Smooth muscle cell (in vitro differentiated cells): ENCODE results near the gene OSBPL3. TPM values are rescaled to one million over a fixed set of nuclear protein-coding genes. Genes with fewer than 3 reads are reported as not detected.

Experiments
- DNase-seq: peaks from one replicate; lab custom pipeline; 2025; ENCODE audit not compliant: unreplicated experiment; lab: John Stamatoyannopoulos, UW
- H2AFZ ChIP-seq: fragments of 200-600 bp; sonication (generic); 2 replicates; pipeline ENCODE4 v1.6.0; 2016; ENCODE audit warnings: antibody characterized with exemption, low read depth, mild to moderate bottlenecking
- H3F3A ChIP-seq: fragments of 200-600 bp; sonication (generic); 2 replicates; pipeline ENCODE4 v1.6.0; 2017; ENCODE audit warnings: antibody characterized with exemption, low read depth
- H3K27ac ChIP-seq: fragments of 200-600 bp; sonication (generic); 2 replicates; pipeline ENCODE4 v1.5.1; 2016; ENCODE audit warnings: low read depth, mild to moderate bottlenecking
- H3K27me3 ChIP-seq: fragments of 200-600 bp; sonication (generic); 2 replicates; pipeline ENCODE4 v1.6.1; 2016; ENCODE audit warnings: low read depth, mild to moderate bottlenecking
- H3K36me3 ChIP-seq: fragments of 200-600 bp; sonication (generic); 2 replicates; pipeline ENCODE4 v1.5.1; 2016; ENCODE audit warnings: low read depth
- H3K4me1 ChIP-seq: fragments of 200-600 bp; sonication (generic); 2 replicates; pipeline ENCODE4 v1.5.1; 2016; ENCODE audit warnings: low read depth
- H3K4me2 ChIP-seq: fragments of 200-600 bp; sonication (generic); 2 replicates; pipeline ENCODE4 v1.6.0; 2016; ENCODE audit warnings: mild to moderate bottlenecking
- H3K4me3 ChIP-seq: fragments of 200-600 bp; sonication (generic); 2 replicates; pipeline ENCODE4 v1.5.1; 2016; ENCODE audit warnings: mild to moderate bottlenecking
- H3K79me2 ChIP-seq: fragments of 200-600 bp; sonication (generic); 2 replicates; pipeline ENCODE4 v1.6.0; 2016; ENCODE audit warnings: low read depth, mild to moderate bottlenecking
- H3K9ac ChIP-seq: fragments of 200-600 bp; sonication (generic); 2 replicates; pipeline ENCODE4 v1.6.0; 2016; ENCODE audit warnings: low read depth
- H3K9me3 ChIP-seq: fragments of 200-600 bp; sonication (generic); replicated peaks from 2 replicates; pipeline ENCODE4 v1.5.1; 2016; ENCODE audit warnings: low read depth
- H4K20me1 ChIP-seq: fragments of 200-600 bp; sonication (generic); 2 replicates; pipeline ENCODE4 v1.6.0; 2016; ENCODE audit warnings: low read depth
- CTCF ChIP-seq: fragments of 200-600 bp; sonication (generic); IDR thresholded peaks from 2 replicates; pipeline ENCODE4 v1.5.1; 2017; ENCODE audit warnings: borderline replicate concordance, mild to moderate bottlenecking, antibody characterized with exemption; ENCODE audit not compliant: insufficient read depth, poor library complexity, severe bottlenecking
- WGBS: methylation state at CpG from one replicate; pipeline ENCODE4 v1.1.7; 2016; ENCODE audit warnings: low lambda C conversion rate; 5-methylcytosine and 5-hydroxymethylcytosine counted together
- polyA plus RNA-seq: library from polyadenylated mRNA; unstranded; fragments of >200 nt; fragmentation: Nextera tagmentation; extraction: Ambion mirVana; gene quantifications from 2 replicates; pipeline ENCODE4 v1.2.1, GENCODE V29; 2016
- total RNA-seq: library from RNA; depleted of rRNA; stranded (reverse); fragments of >200 nt; gene quantifications from 2 replicates; pipeline ENCODE4 v1.2.3, GENCODE V29; 2014

Gene OSBPL3
- total and polyA plus RNA-seq, 2 experiments from 2014 or later = 6.2 to 16.3 TPM

DNA sequence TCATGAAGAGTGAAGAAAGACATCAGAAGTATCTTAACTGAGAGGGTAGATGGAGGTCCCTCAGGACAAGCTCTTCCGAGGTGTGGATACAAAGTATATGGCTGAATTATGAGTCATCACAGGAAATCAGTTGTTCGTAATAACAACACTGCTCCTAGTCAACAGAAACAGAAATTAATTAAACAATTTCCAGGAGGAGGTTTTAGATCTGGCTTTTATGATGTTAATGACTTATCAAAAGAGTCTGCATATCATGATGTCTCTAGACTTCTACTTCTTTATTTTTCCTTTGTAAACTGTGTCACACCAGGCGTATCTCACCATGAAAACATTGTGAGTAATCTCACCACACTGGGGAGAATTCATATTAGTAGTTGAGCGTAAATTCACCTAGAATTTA lies 31.2 kb downstream of the OSBPL3 start:
- no peaks in the 10 kb centered on the region for H3F3A ChIP-seq
- H2AFZ ChIP-seq = no peak overlapping the region
- no peaks in the 10 kb centered on the region for H3K9me3 ChIP-seq
- peaks cover 15% of the 10 kb centered on the region for H4K20me1 ChIP-seq
- H3K27ac ChIP-seq = no peak overlapping the region
- no peak overlapping the region for H3K4me2 ChIP-seq
- no peaks in the 10 kb centered on the region for H3K27me3 ChIP-seq
- H3K4me3 ChIP-seq = no peak overlapping the region
- H3K79me2 ChIP-seq = peaks cover 16% of the 10 kb centered on the region
- TF ChIP-seq CTCF = no peak
- H3K36me3 ChIP-seq = no peaks in the 10 kb centered on the region
- H3K9ac ChIP-seq = no peak overlapping the region
- H3K4me1 ChIP-seq = no peaks in the 10 kb centered on the region
- 93% methylated on average over 4 of the region's 4 CpGs for WGBS
- DNase-seq = no peak

GRCh38 chr7:24946467-24946866 lies 33.5 kb downstream of the OSBPL3 start:
- no peaks in the 10 kb centered on the region for H3K4me1 ChIP-seq
- H3K27ac ChIP-seq = no peak overlapping the region
- H3K9ac ChIP-seq = no peak overlapping the region
- H4K20me1 ChIP-seq = peaks cover 25% of the 10 kb centered on the region
- H3K4me3 ChIP-seq = no peak overlapping the region
- no peak overlapping the region for H2AFZ ChIP-seq
- TF ChIP-seq CTCF = no peak
- 93% methylated on average over 1 of the region's 1 CpG for WGBS
- no peak for DNase-seq
- no peaks in the 10 kb centered on the region for H3F3A ChIP-seq
- H3K79me2 ChIP-seq = peaks cover 5% of the 10 kb centered on the region
- no peaks in the 10 kb centered on the region for H3K36me3 ChIP-seq
- H3K27me3 ChIP-seq = no peaks in the 10 kb centered on the region
- no peak overlapping the region for H3K4me2 ChIP-seq
- H3K9me3 ChIP-seq = no peaks in the 10 kb centered on the region

DNA sequence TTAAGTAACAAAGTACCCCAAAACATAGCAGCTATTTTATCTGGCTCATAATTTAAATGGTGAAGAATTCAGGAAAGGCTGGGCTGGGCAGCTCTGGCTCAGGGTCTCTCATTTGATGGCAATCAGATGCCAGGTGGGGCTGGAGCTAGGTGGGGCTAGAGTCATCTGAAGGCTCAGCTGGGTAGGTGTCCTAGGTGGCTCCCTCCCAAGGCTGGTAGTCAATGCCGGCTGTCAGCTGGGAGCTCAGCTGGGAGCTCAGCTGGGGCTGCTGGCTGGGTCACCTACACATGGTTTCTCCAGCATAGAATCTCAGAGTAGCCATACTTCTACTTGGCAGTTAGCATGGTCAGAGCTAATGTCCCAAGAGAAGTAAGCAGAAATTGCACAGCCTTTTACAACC lies 34.1 kb downstream of the OSBPL3 start:
- Histone ChIP-seq H4K20me1 (peaks cover 24% of the 10 kb centered on the region), H3K79me2 (peaks cover 5% of the 10 kb centered on the region), H2AFZ (no peak overlapping the region)

More for the DNA sequence above, 34.1 kb downstream of the OSBPL3 start:
- Histone ChIP-seq H3K4me3 (no peak overlapping the region), H3K9ac (no peak overlapping the region), H3K27me3 (no peaks in the 10 kb centered on the region), H3K4me2 (no peak overlapping the region), H3K9me3 (no peaks in the 10 kb centered on the region), H3K27ac (no peak overlapping the region), H3K36me3 (no peaks in the 10 kb centered on the region), H3K4me1 (no peaks in the 10 kb centered on the region), H3F3A (no peaks in the 10 kb centered on the region)
- WGBS = 95% methylated on average over 1 of the region's 1 CpG
- no peak for TF ChIP-seq CTCF
- DNase-seq = no peak
